Muscle of back (tissue), 11 donors: ENCODE results near the gene PARD6G. TPM values are rescaled to one million over a fixed set of nuclear protein-coding genes. Genes with fewer than 3 reads are reported as not detected.
A peak's percentile ranks its signal among the peaks of the same experiment; 100 is the strongest.

Source experiments
- DNase-seq, 3 donors: peaks; one replicate each; pipeline versions ENCODE4 v3.0.0 to v3.0.0-alpha.2; 2013
- polyA plus RNA-seq, 10 donors: library from polyadenylated mRNA; unstranded; fragments of 120-200 nt; gene quantifications; one replicate each; pipeline ENCODE4 v1.2.1, GENCODE V29; 2013; ENCODE audit not compliant: insufficient read length in 10 of 10

Gene PARD6G
- polyA plus RNA-seq, 10 donors = 4.4 to 12.7 (median 5.4) TPM

- no peak for DNase-seq
These were observed 55.2 kb downstream of the PARD6G start for GRCh38 chr18:80191907-80192652.

- no peak for DNase-seq
These were observed 56.0 kb downstream of the PARD6G start for GRCh38 chr18:80191264-80191663.

- DNase-seq = no peak
These were observed 57.0 kb downstream of the PARD6G start for GRCh38 chr18:80190311-80190710.

GRCh38 chr18:80189531-80189865, 57.8 kb downstream of the PARD6G start:
- DNase-seq = no peak

GRCh38 chr18:80188643-80189530, 58.4 kb downstream of the PARD6G start:
- DNase-seq = no peak

- DNase-seq = no peak
These were observed 59.2 kb downstream of the PARD6G start for GRCh38 chr18:80187956-80188642.

- no peak for DNase-seq
These were observed 61.8 kb downstream of the PARD6G start for GRCh38 chr18:80185545-80185944.

- no peak for DNase-seq
These were observed 63.0 kb downstream of the PARD6G start for GRCh38 chr18:80184243-80184772.

GRCh38 chr18:80183273-80184050, 63.9 kb downstream of the PARD6G start:
- no peak for DNase-seq

GRCh38 chr18:80182855-80183254, 64.5 kb downstream of the PARD6G start:
- DNase-seq = no peak

GRCh38 chr18:80181642-80182461, 65.5 kb downstream of the PARD6G start:
- DNase-seq = no peak

GRCh38 chr18:80180778-80181564, 66.3 kb downstream of the PARD6G start:
- no peak for DNase-seq

GRCh38 chr18:80179857-80180558, 67.3 kb downstream of the PARD6G start:
- no peak for DNase-seq

GRCh38 chr18:80178935-80179818, 68.1 kb downstream of the PARD6G start:
- no peak for DNase-seq

- no peak for DNase-seq
These were observed 70.2 kb downstream of the PARD6G start for GRCh38 chr18:80177128-80177527.

- DNase-seq = peak in 1 of 3 donors; percentile 58
These were observed 70.8 kb downstream of the PARD6G start for GRCh38 chr18:80176334-80177073.
